ENCODE measurements around the gene SLC25A39.

- TF ChIP-seq, protein P1, sequence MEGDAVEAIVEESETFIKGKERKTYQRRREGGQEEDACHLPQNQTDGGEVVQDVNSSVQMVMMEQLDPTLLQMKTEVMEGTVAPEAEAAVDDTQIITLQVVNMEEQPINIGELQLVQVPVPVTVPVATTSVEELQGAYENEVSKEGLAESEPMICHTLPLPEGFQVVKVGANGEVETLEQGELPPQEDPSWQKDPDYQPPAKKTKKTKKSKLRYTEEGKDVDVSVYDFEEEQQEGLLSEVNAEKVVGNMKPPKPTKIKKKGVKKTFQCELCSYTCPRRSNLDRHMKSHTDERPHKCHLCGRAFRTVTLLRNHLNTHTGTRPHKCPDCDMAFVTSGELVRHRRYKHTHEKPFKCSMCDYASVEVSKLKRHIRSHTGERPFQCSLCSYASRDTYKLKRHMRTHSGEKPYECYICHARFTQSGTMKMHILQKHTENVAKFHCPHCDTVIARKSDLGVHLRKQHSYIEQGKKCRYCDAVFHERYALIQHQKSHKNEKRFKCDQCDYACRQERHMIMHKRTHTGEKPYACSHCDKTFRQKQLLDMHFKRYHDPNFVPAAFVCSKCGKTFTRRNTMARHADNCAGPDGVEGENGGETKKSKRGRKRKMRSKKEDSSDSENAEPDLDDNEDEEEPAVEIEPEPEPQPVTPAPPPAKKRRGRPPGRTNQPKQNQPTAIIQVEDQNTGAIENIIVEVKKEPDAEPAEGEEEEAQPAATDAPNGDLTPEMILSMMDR (IDR thresholded peaks at IDR 0.05), result no peak
- TF ChIP-seq EZH2 (IDR thresholded peaks at IDR 0.05), result no peak
These were observed 26.8 kb upstream of the SLC25A39 start for GRCh38 chr17:44351464-44351863.

Data from neural progenitor cell (in vitro differentiated cells).